Measurements from ENCODE around the gene THRA.

THRA gene

GRCh38 chr17:40067710-40068109 lies 4.9 kb downstream of the THRA start:
- no peak for DNase-seq

- no peak for DNase-seq
Measured at GRCh38 chr17:40068129-40068581, 5.4 kb downstream of the THRA start.

GRCh38 chr17:40068584-40068916 lies 5.8 kb downstream of the THRA start:
- no peak for DNase-seq

- peak; percentile 78 for DNase-seq
Measured at GRCh38 chr17:40068917-40069750, 6.4 kb downstream of the THRA start.

- DNase-seq, result peak; percentile 34
Measured at GRCh38 chr17:40069751-40070708, 7.3 kb downstream of the THRA start.

- no peak for DNase-seq
Measured at GRCh38 chr17:40070709-40071312, 8.0 kb downstream of the THRA start.

- DNase-seq, result no peak
Measured at GRCh38 chr17:40071313-40072039, 8.7 kb downstream of the THRA start.

GRCh38 chr17:40072040-40072734 lies 9.4 kb downstream of the THRA start:
- DNase-seq, result no peak

- DNase-seq, result no peak
Measured at GRCh38 chr17:40072735-40073346, 10.1 kb downstream of the THRA start.

- no peak for DNase-seq
Measured at GRCh38 chr17:40073454-40074174, 10.8 kb downstream of the THRA start.

GRCh38 chr17:40074175-40074512 lies 11.4 kb downstream of the THRA start:
- DNase-seq, result no peak

GRCh38 chr17:40074871-40075200 lies 12.1 kb downstream of the THRA start:
- no peak for DNase-seq

GRCh38 chr17:40075201-40075941 lies 12.6 kb downstream of the THRA start:
- DNase-seq, result peak; percentile 56

- DNase-seq, result no peak
Measured at GRCh38 chr17:40075942-40076498, 13.3 kb downstream of the THRA start.

- no peak for DNase-seq
Measured at GRCh38 chr17:40076591-40076990, 13.8 kb downstream of the THRA start.

GRCh38 chr17:40079545-40079944 lies 16.8 kb downstream of the THRA start:
- DNase-seq, result no peak

- DNase-seq, result no peak
Measured at GRCh38 chr17:40084477-40084876, 21.7 kb downstream of the THRA start.

- peak; percentile 46 for DNase-seq
Measured at GRCh38 chr17:40086150-40087044, 23.6 kb downstream of the THRA start.

All from CD4-positive, alpha-beta T cell treated with Interferon gamma for 1 hour (primary cell).